Panc1 (cell line): ENCODE measurements around the gene TFF1. TPM values are rescaled to one million over a fixed set of nuclear protein-coding genes. Genes with fewer than 3 reads are reported as not detected.

Experiments
- ATAC-seq: fragments of 200-7000 bp; cut with Tn5 transposase; 2 replicates; pipeline ENCODE4 v1.9.1; 2020; ENCODE audit warnings: mild to moderate bottlenecking, moderate library complexity
- BruUV-seq: library from RNA; stranded (reverse); fragments of 400-500 nt; replicated peaks from 2 replicates; lab custom pipeline; 2021; lab: Mats Ljungman, UMichigan
- CTCF ChIA-PET: fragments of 300-600 bp; sonication (Branson Sonifier 250); formaldehyde crosslinking; loops from one replicate; lab custom pipeline; 2022; ENCODE audit warnings: antibody characterized with exemption; lab: Charles Lee
- POLR2A ChIA-PET: fragments of 300-600 bp; sonication (Branson Sonifier 250); formaldehyde crosslinking; loops from one replicate; lab custom pipeline; 2022; ENCODE audit warnings: antibody characterized with exemption; lab: Charles Lee
- DNase-seq: peaks from one replicate; pipeline ENCODE4 v3.0.0-alpha.2; 2010; ENCODE audit warnings: low read depth, low spot score
- H3K27ac ChIP-seq: 2 replicates; pipeline ENCODE4 v1.5.1; 2011; ENCODE audit warnings: mild to moderate bottlenecking, low read length, inconsistent platforms
- H3K27me3 ChIP-seq: fragments of 200-500 bp; sonication (Bioruptor generic); 2 replicates; pipeline ENCODE4 v1.6.0; 2014; ENCODE audit warnings: low read length, inconsistent platforms; ENCODE audit not compliant: control insufficient read depth, insufficient read depth
- H3K36me3 ChIP-seq: fragments of 200-500 bp; sonication (Bioruptor generic); 2 replicates; pipeline ENCODE4 v1.5.1; 2014; ENCODE audit warnings: inconsistent platforms, mild to moderate bottlenecking, low read length, moderate library complexity; ENCODE audit not compliant: control insufficient read depth, insufficient read depth
- H3K4me1 ChIP-seq: 2 replicates; pipeline ENCODE4 v1.5.1; 2011; ENCODE audit warnings: inconsistent platforms, mild to moderate bottlenecking, low read length, moderate library complexity; ENCODE audit not compliant: control insufficient read depth, insufficient read depth
- H3K4me3 ChIP-seq, 2 experiments: 2 replicates each; pipeline ENCODE4 v1.5.1; 2011 to 2012; ENCODE audit warnings: low read depth in 2 of 2, low read length in 2 of 2, mild to moderate bottlenecking in 2 of 2, inconsistent platforms in 1 of 2, moderate library complexity in 1 of 2
- H3K9me3 ChIP-seq: fragments of 200-500 bp; sonication (Bioruptor generic); 2 replicates; pipeline ENCODE4 v1.5.1; 2014; ENCODE audit warnings: low read depth, mild to moderate bottlenecking, inconsistent platforms, low read length, moderate library complexity; ENCODE audit not compliant: control insufficient read depth, insufficient read depth
- CTCF ChIP-seq: fragments of 450-650 bp; IDR thresholded peaks from 2 replicates; pipeline ENCODE4 v1.5.1; 2017; ENCODE audit warnings: mild to moderate bottlenecking
- POLR2AphosphoS5 ChIP-seq: IDR thresholded peaks from 2 replicates; pipeline ENCODE4 v1.6.1; 2012; ENCODE audit warnings: mild to moderate bottlenecking, low read depth, low read length, moderate library complexity
- REST ChIP-seq, 2 experiments: IDR thresholded peaks; 2 replicates each; pipeline ENCODE4 v1.6.1; 2011 to 2012; ENCODE audit warnings: low read depth in 2 of 2, control low read depth in 1 of 2, low read length in 1 of 2, mild to moderate bottlenecking in 1 of 2, moderate library complexity in 1 of 2; ENCODE audit not compliant: insufficient read depth in 1 of 2
- SIN3A ChIP-seq: IDR thresholded peaks from 2 replicates; pipeline ENCODE4 v1.6.1; 2012; ENCODE audit warnings: low read depth, mild to moderate bottlenecking, low read length, moderate library complexity, borderline replicate concordance; ENCODE audit not compliant: insufficient read depth
- TCF7L2 ChIP-seq: IDR thresholded peaks from 2 replicates; pipeline ENCODE4 v1.6.1; 2011; ENCODE audit warnings: mild to moderate bottlenecking, low read depth, low read length, inconsistent platforms
- in situ Hi-C: cut with HindIII; loops from 2 replicates; pipeline ENCODE4 v1.10.0; 2016; ENCODE audit warnings: low sequenced_read_pairs, low pct_unique_long_range_greater_than_20kb
- intact Hi-C: fragments of 100-400 bp; cut with micrococcal nuclease; formaldehyde crosslinking; loops from one replicate; pipeline ENCODE4 v1.10.0; 2022; ENCODE audit not compliant: unreplicated experiment
- total RNA-seq: library from RNA; stranded (reverse); gene quantifications from one replicate; pipeline ENCODE4 v1.2.1, GENCODE V29; 2021; ENCODE audit not compliant: unreplicated experiment

TFF1 gene
- total RNA-seq, 1 experiment from 2014 or later = 0.36 TPM

GRCh38 chr21:42367367-42368165 lies 1.2 kb upstream of the TFF1 start:
- Histone ChIP-seq H3K4me3 (no peak overlapping the region), H3K9me3 (no peaks in the 10 kb centered on the region), H3K27ac (no peak overlapping the region), H3K4me1 (no peaks in the 10 kb centered on the region; the same call in 1 of the 2 replicates), H3K36me3 (no peaks in the 10 kb centered on the region), H3K27me3 (no peaks in the 10 kb centered on the region)
- no peak for ATAC-seq
- no TSS peak for BruUV-seq
- ChIA-PET CTCF (interaction anchor here (0.7 kb wide), 1 partner anchor 30 kb away, joined by 6 read pairs; no protein-coding TSS in a partner anchor), POLR2A (no interaction called here)
- TF ChIP-seq CTCF = no peak
- TF ChIP-seq REST (IDR thresholded peaks at IDR 0.05; ENCODE audit: insufficient read depth in 1 of 2, low read depth in 2 of 2, low read length in 1 of 2) = no peak
- TF ChIP-seq SIN3A = no peak
- TF ChIP-seq POLR2AphosphoS5 = no peak
- TF ChIP-seq TCF7L2 = no peak
- in situ Hi-C loops = no loop called here
- intact Hi-C loops = no loop called here
- no peak for DNase-seq

GRCh38 chr21:42365770-42366169 lies 565 bp downstream of the TFF1 start:
- BruUV-seq = no TSS peak
- no peaks in the 10 kb centered on the region for H3K36me3 ChIP-seq
- TF ChIP-seq TCF7L2 (no peak), SIN3A (no peak), CTCF (no peak), POLR2AphosphoS5 (no peak), REST (IDR thresholded peaks at IDR 0.05; ENCODE audit: insufficient read depth in 1 of 2, low read depth in 2 of 2, low read length in 1 of 2) (no peak)
- intact Hi-C loops = no loop called here
- H3K4me3 ChIP-seq = no peak overlapping the region
- DNase-seq (no peak), ATAC-seq (no peak)
- in situ Hi-C loops = no loop called here
- H3K9me3 ChIP-seq = no peaks in the 10 kb centered on the region
- ChIA-PET CTCF (no interaction called here), POLR2A (no interaction called here)
- no peaks in the 10 kb centered on the region; the same call in 1 of the 2 replicates for H3K4me1 ChIP-seq
- H3K27ac ChIP-seq = no peak overlapping the region
- no peaks in the 10 kb centered on the region for H3K27me3 ChIP-seq
